ENCODE results near the gene GFRA1.

GFRA1 gene

GRCh38 chr10:116121640-116122525 is 151.1 kb downstream of the GFRA1 start:
- DNase-seq, result no peak

- DNase-seq, result no peak
Measured at GRCh38 chr10:116120688-116121455, 152.1 kb downstream of the GFRA1 start.

- DNase-seq, result no peak
Measured at GRCh38 chr10:116118847-116119246, 154.2 kb downstream of the GFRA1 start.

GRCh38 chr10:116115797-116116196 is 157.2 kb downstream of the GFRA1 start:
- DNase-seq, result no peak

- no peak for DNase-seq
Measured at GRCh38 chr10:116115036-116115641, 157.9 kb downstream of the GFRA1 start.

- DNase-seq, result no peak
Measured at GRCh38 chr10:116113721-116114501, 159.1 kb downstream of the GFRA1 start.

GRCh38 chr10:116112232-116113231 is 160.5 kb downstream of the GFRA1 start:
- no peak for DNase-seq

GRCh38 chr10:116111483-116112095 is 161.4 kb downstream of the GFRA1 start:
- no peak for DNase-seq

GRCh38 chr10:116110736-116111135 is 162.3 kb downstream of the GFRA1 start:
- DNase-seq, result no peak

GRCh38 chr10:116109881-116110280 is 163.1 kb downstream of the GFRA1 start:
- no peak for DNase-seq

GRCh38 chr10:116109481-116109880 is 163.5 kb downstream of the GFRA1 start:
- no peak for DNase-seq

- DNase-seq, result no peak
Measured at GRCh38 chr10:116108095-116108494, 164.9 kb downstream of the GFRA1 start.

- DNase-seq, result no peak
Measured at GRCh38 chr10:116106611-116107010, 166.4 kb downstream of the GFRA1 start.

- DNase-seq, result no peak
Measured at GRCh38 chr10:116105264-116105663, 167.7 kb downstream of the GFRA1 start.

GRCh38 chr10:116104210-116104932 is 168.6 kb downstream of the GFRA1 start:
- no peak for DNase-seq

GRCh38 chr10:116103668-116104067 is 169.3 kb downstream of the GFRA1 start:
- no peak for DNase-seq

GRCh38 chr10:116101616-116102315 is 171.2 kb downstream of the GFRA1 start:
- no peak for DNase-seq

- no peak for DNase-seq
Measured at GRCh38 chr10:116100984-116101383, 172.0 kb downstream of the GFRA1 start.

GRCh38 chr10:116099023-116099420 is 174.0 kb downstream of the GFRA1 start:
- no peak for DNase-seq
